Hematopoietic multipotent progenitor cell treated with erythropoietin and hydrocortisone succinate and interleukin-3 and kit ligand, for 6 days (in vitro differentiated cells): ENCODE results near the gene MICAL3.
A peak's percentile ranks its signal among the peaks of the same experiment; 100 is the strongest.
"Not testable (repeated sequence)": the region's sequence is repeated elsewhere in the genome, so short reads cannot be mapped to it uniquely, and the experiment has no call there.

Source experiments
- DNase-seq: peaks from one replicate; pipeline ENCODE4 v3.0.0-alpha.2; 2015

MICAL3 gene

GRCh38 chr22:17880468-17880867 lies 143.9 kb downstream of the MICAL3 start:
- DNase-seq: no peak

GRCh38 chr22:17880020-17880419 lies 144.3 kb downstream of the MICAL3 start:
- no peak for DNase-seq

GRCh38 chr22:17878941-17879340 lies 145.4 kb downstream of the MICAL3 start:
- DNase-seq: no peak

- no peak for DNase-seq
Measured at GRCh38 chr22:17878186-17878694, 146.1 kb downstream of the MICAL3 start.

- DNase-seq: not testable (repeated sequence)
Measured at GRCh38 chr22:17876878-17877855, 147.2 kb downstream of the MICAL3 start.

GRCh38 chr22:17876306-17876831 lies 148.0 kb downstream of the MICAL3 start:
- DNase-seq: no peak

- no peak for DNase-seq
Measured at GRCh38 chr22:17875631-17876030, 148.7 kb downstream of the MICAL3 start.

- DNase-seq: no peak
Measured at GRCh38 chr22:17875156-17875555, 149.2 kb downstream of the MICAL3 start.

- DNase-seq: no peak
Measured at GRCh38 chr22:17874231-17874905, 150.0 kb downstream of the MICAL3 start.

GRCh38 chr22:17873804-17874203 lies 150.6 kb downstream of the MICAL3 start:
- DNase-seq: no peak

- no peak for DNase-seq
Measured at GRCh38 chr22:17873116-17873515, 151.2 kb downstream of the MICAL3 start.

- DNase-seq: no peak
Measured at GRCh38 chr22:17872471-17872870, 151.9 kb downstream of the MICAL3 start.

- DNase-seq: no peak
Measured at GRCh38 chr22:17871726-17872458, 152.5 kb downstream of the MICAL3 start.

GRCh38 chr22:17870407-17870806 lies 154.0 kb downstream of the MICAL3 start:
- no peak for DNase-seq

GRCh38 chr22:17869285-17870096 lies 154.9 kb downstream of the MICAL3 start:
- no peak for DNase-seq

GRCh38 chr22:17868771-17869170 lies 155.6 kb downstream of the MICAL3 start:
- DNase-seq: no peak

- peak; percentile 66 for DNase-seq
Measured at GRCh38 chr22:17867160-17867785, 157.1 kb downstream of the MICAL3 start.

GRCh38 chr22:17866621-17867020 lies 157.7 kb downstream of the MICAL3 start:
- no peak for DNase-seq

- DNase-seq: no peak
Measured at GRCh38 chr22:17866127-17866526, 158.2 kb downstream of the MICAL3 start.

GRCh38 chr22:17865183-17866055 lies 158.9 kb downstream of the MICAL3 start:
- DNase-seq: peak; percentile 54
